H1 (cell line): Measurements from ENCODE around the gene ZMYM3. TPM values are rescaled to one million over a fixed set of nuclear protein-coding genes. Genes with fewer than 3 reads are reported as not detected.

Experiments
- polyA plus RNA-seq, 7 experiments: library from polyadenylated mRNA; depleted of rRNA in 3 of 7; stranded (reverse) in 5 of 7; unstranded in 2 of 7; fragments of >200 nt in 5 of 7; fragments of 200-250 nt in 2 of 7; gene quantifications; 1 replicate in 5 of 7; 2 replicates in 1 of 7; 4 replicates in 1 of 7; pipeline versions ENCODE4 v1.2.1 to v1.2.3, GENCODE V29; 2011 to 2013; ENCODE audit warnings: missing spikeins in 2 of 7, mixed read lengths in 2 of 7
- total RNA-seq: library from RNA; stranded (reverse); fragmentation: NEBNext Ultra II Directional; extraction: Animal tissue kit (Norgen Biotek cat#: 25700); gene quantifications from 2 replicates; pipeline ENCODE4 v1.2.1, GENCODE V29; 2021

ZMYM3 gene
- total and polyA plus RNA-seq, 2 of the 8 experiments (the other 6 are each of a cell fraction or from before 2014, with no cell fraction given) = 56.7 to 82.0 TPM

Other genes starting within 250 kb of the ZMYM3 start
- 74.2 and 81.2 TPM in 2 replicates for gene SNX12, start 185.8 kb downstream of the ZMYM3 start, total RNA-seq
- 65.3 and 72.1 TPM in 2 replicates for gene SNX12, start 185.8 kb downstream of the ZMYM3 start, polyA plus RNA-seq (2011; rRNA removed)
- 54.8 and 57.4 TPM in 2 replicates for gene FOXO4, start 158.3 kb downstream of the ZMYM3 start, total RNA-seq
- gene FOXO4, start 158.3 kb downstream of the ZMYM3 start, polyA plus RNA-seq (2011; rRNA removed) = 12.3 and 26.6 TPM in 2 replicates
- gene CXorf65, start 147.4 kb downstream of the ZMYM3 start, total RNA-seq = not detected in 2 replicates
- not detected in 2 replicates for gene CXorf65, start 147.4 kb downstream of the ZMYM3 start, polyA plus RNA-seq (2011; rRNA removed)
- not detected in 2 replicates for gene IL2RG, start 142.6 kb downstream of the ZMYM3 start, total RNA-seq
- gene IL2RG, start 142.6 kb downstream of the ZMYM3 start, polyA plus RNA-seq (2011; rRNA removed) = not detected in 2 replicates
- 43.5 and 48.9 TPM in 2 replicates for gene MED12, start 135.5 kb downstream of the ZMYM3 start, total RNA-seq
- 19.4 and 28.4 TPM in 2 replicates for gene MED12, start 135.5 kb downstream of the ZMYM3 start, polyA plus RNA-seq (2011; rRNA removed)
- gene NLGN3, start 109.3 kb downstream of the ZMYM3 start, total RNA-seq = 14.8 and 15.3 TPM in 2 replicates
- gene NLGN3, start 109.3 kb downstream of the ZMYM3 start, polyA plus RNA-seq (2011; rRNA removed) = 12.0 and 15.0 TPM in 2 replicates
- not detected in 2 replicates for gene GJB1, start 30.9 kb downstream of the ZMYM3 start, total RNA-seq
- 0.06 and 0.14 TPM in 2 replicates for gene GJB1, start 30.9 kb downstream of the ZMYM3 start, polyA plus RNA-seq (2011; rRNA removed)
- 728 and 778 TPM in 2 replicates for gene NONO, start 29.5 kb upstream of the ZMYM3 start, total RNA-seq
- 641 and 784 TPM in 2 replicates for gene NONO, start 29.5 kb upstream of the ZMYM3 start, polyA plus RNA-seq (2011; rRNA removed)
- 5.1 and 5.2 TPM in 2 replicates for gene ITGB1BP2, start 47.6 kb upstream of the ZMYM3 start, total RNA-seq
- gene ITGB1BP2, start 47.6 kb upstream of the ZMYM3 start, polyA plus RNA-seq (2011; rRNA removed) = 2.6 and 2.9 TPM in 2 replicates
- gene TAF1, start 112.2 kb upstream of the ZMYM3 start, total RNA-seq = 30.2 and 30.3 TPM in 2 replicates
- gene TAF1, start 112.2 kb upstream of the ZMYM3 start, polyA plus RNA-seq (2011; rRNA removed) = 5.6 and 6.3 TPM in 2 replicates